GM21367 (cell line): ENCODE measurements around the gene MAPK8IP3.

Experiments used
- ATAC-seq: cut with Tn5 transposase; IDR thresholded peaks from one replicate; pipeline ENCODE4 v1.9.1; 2021; ENCODE audit not compliant: unreplicated experiment

Gene MAPK8IP3

DNA sequence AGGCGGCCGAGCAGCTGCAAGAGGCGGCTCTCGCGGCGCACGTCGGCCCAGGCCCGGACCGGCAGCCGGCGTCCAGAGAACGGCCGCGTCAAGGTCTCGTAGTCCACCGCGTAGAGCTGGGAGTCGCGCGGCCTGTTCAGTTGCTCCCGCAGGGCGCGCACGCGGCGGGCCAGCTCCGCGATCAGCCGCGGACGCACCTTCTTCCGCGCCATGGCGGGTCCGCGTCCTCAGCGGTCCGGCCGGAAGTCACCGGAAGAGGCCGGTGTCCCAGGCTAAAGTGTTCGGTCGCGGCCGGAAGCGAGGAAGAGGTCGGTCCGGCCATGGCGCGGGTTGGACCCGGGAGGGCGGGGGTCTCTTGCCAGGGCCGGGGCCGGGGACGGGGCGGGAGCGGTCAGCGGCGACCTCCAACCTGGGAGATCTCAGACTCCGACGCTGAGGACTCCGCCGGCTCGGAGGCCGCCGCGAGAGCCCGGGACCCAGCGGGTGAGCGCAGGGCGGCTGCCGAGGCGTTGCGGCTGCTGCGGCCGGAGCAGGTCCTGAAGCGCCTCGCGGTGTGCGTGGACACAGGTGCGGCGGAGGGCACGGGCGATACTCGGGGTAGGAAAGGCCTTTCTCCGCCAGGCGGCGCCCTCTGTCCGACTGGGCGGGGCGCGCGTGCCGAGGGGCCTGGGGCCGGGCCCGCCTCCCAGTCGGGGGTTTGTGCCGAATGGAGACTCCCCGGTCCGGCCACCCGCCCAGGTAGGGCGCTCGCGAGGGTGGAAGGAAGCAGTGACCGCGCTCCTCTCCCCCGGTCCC, 67.1 kb downstream of the MAPK8IP3 start, which contains the start of gene MRPS34:
MRPS34 (minus strand) TSS at position 227 of the 795 bp plus-strand sequence; CDS start at position 212, 15 bp downstream.
- peak; percentile 30 for ATAC-seq

DNA sequence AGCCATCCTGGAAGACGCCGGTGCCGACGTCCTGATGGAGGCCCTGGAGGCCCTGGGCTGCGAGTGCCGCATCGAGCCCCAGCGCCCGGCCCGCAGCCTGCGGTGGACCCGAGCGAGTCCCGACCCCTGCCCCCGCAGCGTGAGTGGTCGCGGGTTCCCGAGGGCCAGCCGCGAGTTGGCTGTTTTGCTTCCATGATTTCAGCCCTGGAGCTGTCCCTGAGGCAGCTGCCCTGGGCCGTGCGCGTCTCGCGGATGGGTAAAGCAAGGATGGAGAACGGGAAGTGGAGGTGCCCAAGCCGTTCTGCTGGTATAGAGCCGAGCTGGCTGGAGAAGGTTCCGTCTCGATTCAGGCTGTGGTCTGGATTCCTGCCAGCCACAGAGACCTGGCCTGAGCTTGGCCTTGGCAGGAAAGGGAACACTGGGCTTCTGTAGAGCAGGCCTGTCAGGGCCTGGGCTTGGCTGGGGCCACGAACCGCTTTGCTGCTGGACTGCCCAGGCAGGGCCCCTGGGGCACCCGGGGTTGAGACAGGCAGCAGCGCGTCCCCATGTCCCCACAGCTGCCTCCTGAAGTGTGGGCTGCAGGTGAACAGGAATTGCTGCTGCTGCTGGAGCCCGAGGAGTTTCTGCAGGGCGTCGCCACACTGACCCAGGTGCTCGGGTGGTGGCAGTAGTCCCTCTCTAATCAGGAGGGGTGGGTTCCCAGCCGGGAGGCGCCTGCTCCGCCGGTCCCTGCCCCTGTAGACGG, 67.9 kb downstream of the MAPK8IP3 start:
- peak; percentile 1 for ATAC-seq

DNA sequence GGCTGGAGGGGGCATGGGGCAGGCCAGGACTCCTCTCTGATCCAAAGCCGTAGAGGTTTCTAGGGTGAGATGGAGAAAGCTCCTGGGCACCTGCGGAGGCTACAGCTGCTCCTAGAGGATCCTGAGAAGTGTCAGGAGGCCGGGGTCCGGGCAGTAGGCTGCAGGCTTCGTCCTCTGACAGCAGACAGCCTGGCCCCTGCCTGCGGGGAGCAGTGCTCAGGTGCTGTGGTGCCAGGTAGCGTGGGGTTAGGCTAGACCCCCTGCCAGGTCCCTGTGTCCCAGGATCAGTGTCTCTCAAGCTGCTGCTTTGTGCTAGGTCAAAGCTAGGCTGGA, 68.4 kb downstream of the MAPK8IP3 start:
- no peak for ATAC-seq

DNA sequence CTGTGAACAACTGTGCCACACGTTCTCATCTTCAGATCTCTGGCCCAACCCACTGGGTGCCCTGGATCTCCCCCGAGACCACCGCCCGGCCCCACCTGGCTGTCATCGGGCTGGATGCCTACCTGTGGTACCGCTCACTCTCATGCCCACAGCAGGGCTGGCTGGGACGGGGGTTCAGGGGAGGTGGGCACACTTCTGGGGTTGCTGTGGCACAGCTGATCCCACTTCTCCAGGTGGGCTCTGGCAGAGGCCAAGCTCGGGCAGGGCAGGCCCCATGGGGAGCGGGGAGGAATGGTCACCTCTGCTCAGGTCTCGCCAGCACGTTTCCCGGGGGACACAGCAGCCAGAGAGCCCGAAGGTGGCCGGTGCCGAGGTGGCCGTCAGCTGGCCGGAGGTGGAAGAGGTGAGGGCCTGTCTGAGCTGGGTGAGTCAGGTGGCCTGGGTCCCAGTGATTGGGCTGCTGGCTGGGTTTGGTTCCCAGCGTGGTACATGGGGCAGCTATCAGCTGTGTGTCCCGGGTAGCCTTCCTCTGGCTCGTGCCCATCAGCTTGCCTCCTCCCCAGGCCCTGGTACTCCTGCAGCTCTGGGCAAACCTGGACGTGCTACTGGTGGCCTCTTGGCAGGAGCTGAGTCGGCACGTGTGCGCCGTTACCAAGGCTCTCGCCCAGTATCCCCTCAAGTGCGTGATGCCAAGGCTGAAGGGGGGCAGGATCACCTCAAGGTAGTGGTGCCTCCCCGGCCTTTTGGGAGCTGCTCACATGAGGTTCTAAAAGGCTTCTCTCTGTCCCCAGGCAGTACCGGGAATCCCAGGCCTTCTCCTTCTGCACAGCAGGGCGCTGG, 69.2 kb downstream of the MAPK8IP3 start:
- no peak for ATAC-seq

DNA sequence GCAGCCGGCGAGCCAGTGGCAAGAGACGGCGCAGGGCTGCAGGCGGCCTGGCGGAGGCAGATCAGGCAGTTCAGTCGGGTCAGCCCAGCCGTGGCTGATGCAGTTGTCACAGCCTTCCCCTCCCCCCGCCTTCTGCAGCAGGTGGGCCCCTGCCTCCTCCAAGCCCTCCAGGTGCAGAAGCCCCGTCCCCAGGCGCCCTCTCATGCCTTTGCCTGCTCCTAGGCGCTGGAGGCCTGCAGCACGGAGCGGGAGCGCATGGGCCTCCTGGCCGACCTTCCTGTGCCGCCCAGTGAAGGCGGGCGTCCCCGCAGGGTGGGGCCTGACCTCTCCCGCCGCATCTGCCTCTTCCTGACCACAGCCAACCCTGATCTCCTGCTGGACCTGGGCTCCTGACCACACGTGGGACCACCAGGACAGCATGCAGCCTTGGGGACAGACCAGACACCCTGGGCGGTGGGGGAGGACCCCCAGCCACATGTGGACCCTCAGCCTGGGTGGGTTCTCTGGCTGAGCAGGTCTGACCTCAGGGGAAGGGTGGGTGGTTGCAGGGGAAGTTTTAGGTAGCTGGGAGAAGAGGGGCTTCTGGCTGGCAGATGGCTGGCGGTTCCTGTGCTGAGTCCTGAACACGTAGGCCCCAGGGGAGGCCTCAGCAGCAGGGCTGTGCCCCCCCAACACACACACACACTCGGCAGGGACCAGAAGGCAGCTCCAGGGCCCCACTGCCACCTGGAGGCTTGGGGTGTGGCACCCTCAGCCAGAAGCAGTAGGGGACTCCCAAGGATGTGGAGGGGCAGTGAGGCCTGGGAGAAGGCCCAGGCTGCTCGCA, 70.1 kb downstream of the MAPK8IP3 start:
- no peak for ATAC-seq

DNA sequence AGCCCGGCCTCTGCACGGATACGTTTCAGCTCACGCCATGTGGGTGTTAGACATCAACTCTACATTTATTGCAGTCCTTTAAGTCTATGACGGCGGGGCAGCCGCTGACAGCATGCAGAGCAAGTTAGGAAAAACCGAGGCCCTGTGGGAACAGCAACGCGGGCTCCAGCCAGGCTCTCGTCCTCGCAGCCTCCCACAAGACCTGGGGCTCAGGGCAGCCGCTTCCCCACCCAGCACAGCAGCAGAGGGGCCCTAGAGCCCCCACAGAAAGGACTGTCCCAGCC, 70.6 kb downstream of the MAPK8IP3 start:
- ATAC-seq: no peak

DNA sequence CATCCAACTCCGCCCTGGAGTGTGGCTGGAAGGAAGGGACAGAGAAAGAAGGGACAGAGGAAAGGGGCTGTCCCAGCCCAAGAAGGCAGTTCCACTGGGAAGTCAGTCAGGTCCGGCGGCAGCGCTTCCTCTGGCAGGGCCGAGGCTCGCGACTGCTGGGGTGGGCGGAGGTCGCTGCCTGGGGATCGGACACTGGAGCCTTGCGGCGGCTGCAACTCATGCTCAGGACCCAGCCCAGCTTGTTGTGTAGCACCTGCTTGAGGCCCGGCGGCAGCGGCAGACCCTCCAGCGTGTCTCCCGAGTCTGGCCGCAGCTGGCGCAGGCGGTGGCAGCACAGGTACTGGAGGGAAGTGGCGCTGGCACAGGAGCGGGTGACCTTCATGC, 71.0 kb downstream of the MAPK8IP3 start:
- no peak for ATAC-seq

DNA sequence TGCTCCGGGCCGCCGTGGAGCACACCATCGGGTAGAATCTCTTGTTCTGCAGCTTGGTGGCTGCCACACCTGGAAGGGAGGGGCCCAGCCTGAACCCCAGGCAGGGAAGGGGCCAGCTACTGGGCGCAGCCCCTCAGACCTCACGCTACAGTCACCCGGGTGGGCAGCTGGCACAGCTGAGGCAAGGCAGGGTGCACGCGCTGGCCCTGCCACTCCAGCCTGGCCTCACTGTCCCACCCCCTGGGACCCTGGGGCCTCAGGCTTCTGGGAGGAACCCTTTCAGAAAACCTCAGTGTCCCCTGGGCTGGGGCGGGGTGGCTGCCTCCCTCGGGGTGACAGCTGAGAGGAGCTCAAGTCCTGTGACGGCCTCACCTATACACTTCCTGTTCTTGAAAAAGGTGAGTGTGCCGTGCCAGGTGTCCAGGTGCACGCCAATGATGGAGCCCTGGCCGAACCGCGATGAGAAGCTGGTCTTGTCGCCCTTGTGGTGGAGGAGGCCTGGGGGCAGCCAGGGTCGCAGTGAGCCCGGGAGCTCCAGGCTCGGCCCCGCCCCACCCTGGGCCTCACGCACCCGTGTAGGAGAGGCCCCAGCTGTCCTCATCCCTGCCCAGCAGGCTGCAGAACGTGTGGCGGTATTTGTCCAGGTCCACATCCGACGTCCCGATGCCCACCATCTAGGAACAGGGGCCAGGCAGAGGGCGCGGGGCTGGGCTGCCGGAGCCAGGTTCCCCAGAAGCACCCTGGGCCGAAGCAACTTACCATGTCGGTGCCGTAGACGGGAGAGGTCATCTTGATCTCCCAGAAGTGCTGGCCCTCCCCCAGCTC, 71.6 kb downstream of the MAPK8IP3 start:
- ATAC-seq: no peak

DNA sequence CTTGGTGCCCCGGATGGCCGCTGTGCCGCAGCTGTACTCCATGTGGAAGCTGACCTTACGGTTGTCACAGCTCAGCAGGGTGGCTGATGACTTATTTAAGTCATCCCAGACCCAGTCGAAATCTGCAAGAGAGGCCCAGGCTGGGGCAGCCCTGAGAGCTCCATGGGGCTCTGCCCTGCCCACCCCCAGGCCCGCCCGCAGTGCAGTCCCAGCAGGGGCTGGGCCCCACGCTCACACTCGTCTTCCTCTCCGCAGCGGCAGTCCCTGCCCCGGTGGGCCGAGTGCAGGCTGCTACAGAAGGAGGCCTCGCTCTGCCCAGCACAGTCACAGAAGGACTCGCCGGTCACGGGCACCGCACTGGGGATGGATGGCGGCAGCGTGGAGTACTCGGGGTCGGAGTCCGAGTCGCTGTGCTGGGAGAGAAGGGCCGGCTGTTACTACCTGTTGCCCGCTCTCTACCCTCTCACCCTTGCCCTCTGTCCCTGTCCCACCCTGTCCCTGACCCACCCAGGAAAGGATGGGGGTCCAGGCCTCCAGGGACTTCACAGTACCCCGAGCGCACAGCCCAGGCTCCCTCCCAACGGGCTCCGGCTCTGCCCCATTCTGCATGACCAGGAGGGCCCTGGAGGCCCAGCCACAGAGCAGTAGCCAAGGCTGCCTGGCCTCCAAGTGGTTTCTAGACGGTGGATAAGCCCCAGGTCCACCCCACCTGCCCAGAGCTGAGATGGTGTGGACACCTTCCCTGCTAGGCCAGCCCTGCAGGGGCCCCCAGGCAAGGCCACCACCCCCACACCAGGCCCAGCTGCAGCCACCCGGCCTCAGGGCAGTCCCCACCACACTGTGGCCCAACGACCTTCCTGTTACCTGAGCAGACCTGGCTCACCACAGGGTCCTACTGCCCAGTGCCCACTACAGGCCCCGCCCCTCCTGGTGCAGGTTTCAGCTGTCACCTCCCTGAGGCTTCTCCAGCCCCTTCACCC, 72.5 kb downstream of the MAPK8IP3 start:
- ATAC-seq: no peak

DNA sequence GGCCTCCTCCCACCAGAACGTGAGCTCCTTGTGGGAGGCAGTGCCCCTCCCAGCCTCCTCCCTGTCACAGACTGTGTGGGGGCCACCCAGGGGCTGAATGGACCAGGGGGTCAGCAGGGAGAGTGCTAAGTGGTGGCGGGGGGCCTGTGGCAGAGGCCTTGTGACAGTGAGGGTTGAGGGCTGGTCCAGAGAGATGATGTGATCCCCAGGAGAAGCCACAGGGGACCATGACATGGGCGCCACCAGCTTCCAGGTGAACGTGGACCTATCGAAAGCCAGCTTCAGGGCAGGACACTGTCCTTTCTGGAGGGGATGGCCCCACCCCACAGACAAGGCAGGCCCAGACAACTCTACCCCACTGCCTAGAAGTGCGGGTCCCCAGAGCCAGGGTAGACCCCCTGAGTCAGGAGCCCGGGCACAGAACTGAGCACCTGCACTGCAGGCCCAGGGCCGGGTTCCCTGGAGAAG, 73.3 kb downstream of the MAPK8IP3 start:
- no peak for ATAC-seq

DNA sequence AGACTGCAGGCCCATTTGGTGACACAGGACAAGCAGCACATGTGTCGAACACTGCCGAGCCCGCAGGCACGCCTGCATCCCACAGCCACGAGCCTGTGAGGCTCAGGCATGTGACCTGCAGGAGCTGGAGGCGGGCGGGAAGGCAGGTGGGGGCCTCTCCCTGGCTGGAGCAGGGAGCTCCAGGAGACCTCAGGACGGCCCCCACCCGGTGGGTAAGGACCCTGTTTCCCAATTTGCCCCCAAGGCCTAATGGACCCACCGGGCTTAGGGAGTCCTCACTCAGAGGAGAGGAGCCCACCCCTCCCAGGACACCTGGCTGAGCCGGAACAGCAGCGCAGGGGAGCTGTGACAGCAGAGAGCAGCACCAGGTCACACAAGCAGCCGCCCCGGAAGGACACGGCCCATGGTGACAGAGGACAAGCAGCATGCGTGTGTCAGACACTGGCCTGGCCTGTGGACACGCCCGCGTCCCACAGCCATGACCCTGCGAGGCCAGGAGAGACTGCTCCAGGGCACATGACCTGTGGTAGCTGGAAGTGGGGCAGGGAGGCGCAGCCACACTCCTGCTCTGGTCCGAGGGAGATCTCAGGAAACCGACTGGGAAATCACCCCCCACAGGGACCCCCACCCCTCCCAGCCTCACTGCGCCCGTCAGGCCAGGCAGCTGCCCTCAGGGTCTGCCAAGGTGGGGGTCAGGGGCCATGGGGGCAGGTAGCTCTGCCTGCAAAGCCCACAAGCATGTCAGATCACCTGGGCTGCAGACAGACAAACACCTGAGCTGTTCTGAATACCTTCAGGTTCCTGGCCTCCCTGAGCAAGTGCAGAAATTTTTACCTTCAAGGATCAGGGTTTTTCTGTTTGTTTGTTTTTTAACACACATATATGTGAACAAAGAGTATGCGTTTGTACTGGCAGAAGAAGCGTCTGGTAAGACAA, 74.0 kb downstream of the MAPK8IP3 start:
- no peak for ATAC-seq

DNA sequence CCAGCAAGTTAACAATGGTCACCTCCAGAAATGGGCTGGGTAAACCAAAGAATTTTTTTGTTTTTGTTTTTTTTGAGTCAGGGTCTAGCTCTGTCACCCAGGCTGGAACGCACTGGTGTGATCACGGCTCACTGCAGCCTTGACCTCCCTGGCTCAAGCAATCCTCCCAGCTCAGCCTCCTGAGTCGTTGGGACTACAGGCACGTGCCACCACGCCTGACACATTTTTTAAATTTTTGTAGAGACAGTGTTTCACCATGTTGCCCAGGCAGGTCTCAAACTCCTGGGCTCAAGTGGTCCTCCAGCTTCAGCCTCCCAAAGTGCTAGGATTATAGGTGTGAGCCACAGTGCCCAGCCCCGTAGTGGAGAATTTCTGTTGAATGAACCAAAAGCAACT, 74.7 kb downstream of the MAPK8IP3 start:
- no peak for ATAC-seq

DNA sequence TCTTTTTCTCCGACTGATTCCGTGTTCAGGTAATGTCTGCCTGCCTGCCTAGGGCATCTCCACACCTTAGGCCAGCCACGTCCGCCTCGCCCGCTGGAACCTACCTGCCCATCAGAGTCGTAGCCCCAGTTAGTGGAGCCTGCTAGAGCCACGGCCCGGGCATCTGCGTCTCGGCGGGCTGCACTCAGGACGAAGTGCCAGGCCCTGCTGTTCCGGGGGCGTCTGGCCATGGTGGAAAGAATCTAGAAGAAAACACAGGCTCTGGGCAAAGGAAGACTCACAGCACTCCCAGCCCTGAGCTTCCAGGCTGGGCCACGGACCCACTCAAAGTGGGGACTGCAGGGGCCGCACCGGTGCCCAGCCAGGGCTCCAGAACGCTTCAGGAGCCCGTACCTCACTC, 75.3 kb downstream of the MAPK8IP3 start:
- no peak for ATAC-seq

DNA sequence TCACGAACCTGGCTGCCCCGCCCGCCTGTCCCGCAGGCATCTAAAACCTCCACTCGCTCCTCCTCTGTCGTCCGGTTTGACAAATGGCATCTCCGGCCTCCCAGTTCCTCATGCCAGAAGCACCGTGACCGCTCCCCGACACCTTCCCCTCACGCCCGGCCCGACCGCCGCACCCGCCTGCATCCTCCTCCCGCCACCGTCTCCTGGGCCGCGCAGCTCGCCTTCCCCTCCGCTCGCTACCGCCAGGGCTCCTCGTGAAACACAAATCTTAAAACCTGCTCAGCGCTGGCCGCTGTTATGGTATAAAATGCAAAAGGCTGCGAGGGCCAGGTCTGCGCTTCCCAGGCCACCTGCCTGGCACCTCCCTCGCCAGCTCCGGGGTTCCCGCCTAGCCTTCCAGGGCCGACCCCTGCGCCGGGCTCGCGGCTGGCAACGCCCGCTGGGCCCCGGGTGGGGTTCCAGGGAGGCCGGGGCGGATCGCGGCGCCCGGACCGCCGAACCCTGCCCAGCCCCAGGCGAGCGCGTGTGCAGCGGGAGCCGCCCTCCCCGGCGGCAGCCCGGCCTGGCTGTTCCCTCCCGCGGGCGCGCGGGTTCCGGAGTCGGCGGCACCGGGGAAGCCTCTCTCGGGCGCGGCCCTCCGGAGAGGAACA, 75.9 kb downstream of the MAPK8IP3 start:
- peak; percentile 7 for ATAC-seq

DNA sequence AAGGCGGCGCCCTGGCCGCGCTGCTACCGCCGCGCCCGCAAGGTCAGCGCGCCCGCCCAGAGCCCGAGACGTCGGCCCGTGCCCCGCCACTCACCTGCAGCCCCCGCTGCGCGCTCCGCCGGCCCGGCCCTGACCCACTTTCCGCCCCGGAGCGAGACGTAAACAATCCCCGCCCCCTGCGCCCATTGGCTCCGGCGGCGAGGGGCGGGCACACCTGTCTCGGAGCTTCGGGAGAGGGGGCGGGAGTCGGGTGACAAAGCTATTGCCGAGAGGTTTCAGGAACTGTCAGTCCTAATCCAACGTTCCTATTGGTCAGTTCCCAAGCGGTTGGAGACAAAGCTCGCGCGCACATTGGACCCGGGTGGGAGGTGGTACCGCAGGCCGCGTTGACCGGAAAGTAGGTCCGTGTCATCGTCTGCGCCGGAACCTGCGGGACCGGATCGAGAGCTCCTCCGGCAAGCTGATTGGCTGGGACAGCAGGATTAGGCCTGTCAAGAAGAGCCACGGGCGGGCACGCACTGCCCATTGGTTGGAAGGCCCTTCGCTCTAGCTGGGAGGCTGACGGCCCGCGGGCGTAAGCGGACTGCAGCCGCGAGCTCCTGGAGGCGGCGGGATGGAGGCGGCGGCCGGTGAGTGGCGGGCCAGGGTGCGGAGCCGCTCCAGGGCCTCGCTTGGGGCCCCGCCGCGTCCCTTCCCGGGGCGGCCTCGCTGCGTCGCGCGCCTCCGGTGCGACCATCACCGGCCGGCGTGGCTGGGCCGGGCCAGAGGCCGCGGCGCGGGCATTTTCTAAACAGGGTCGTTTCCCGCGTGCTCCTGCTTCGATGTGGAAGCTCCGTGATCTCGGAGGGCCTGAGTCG, 76.6 kb downstream of the MAPK8IP3 start, which contains the start of the genes NUBP2 and SPSB3:
NUBP2 (plus strand) TSS at position 553 of the 857 bp plus-strand sequence; CDS start at position 614, 61 bp downstream.
SPSB3 (minus strand) TSS at position 164 of the 857 bp plus-strand sequence. CDS start 1,088 bp downstream, outside the sequence.
- peak; percentile 72 for ATAC-seq
